ENCODE results near the gene MAPKAPK2. TPM values are rescaled to one million over a fixed set of nuclear protein-coding genes. Genes with fewer than 3 reads are reported as not detected.
A peak's percentile ranks its signal among the peaks of the same experiment; 100 is the strongest.

MAPKAPK2 gene
- total RNA-seq, 1 experiment from 2014 or later: 51.1 TPM

- H3K4me2 ChIP-seq (ENCODE audit: low read length): peak overlapping the region; percentile 14; the same call in 1 of the 2 replicates
- peaks cover 18% of the 10 kb centered on the region; the same call in 1 of the 2 replicates for H3K27me3 ChIP-seq (ENCODE audit: insufficient read depth, low read length)
- H3K79me2 ChIP-seq (ENCODE audit: insufficient read depth, low read length): no peaks in the 10 kb centered on the region
- CTCF ChIA-PET: interaction anchor here (0.6 to 6.8 kb wide), 24 partner anchors 9 to 320 kb away, joined by 3 to 71 read pairs (median 8); partner anchors contain the start of genes DYRK3, EIF2D and IKBKE
- H2AFZ ChIP-seq (ENCODE audit: low read depth, low read length, poor library complexity, severe bottlenecking): no peak overlapping the region
- H3K4me3 ChIP-seq (replicated peaks in 1 of 2; ENCODE audit: low read depth in 1 of 2, low read length in 2 of 2): no peak overlapping the region
- H3K9me3 ChIP-seq (ENCODE audit: control insufficient read depth in 1 of 2, insufficient read depth in 1 of 2, low read depth in 1 of 2, low read length in 2 of 2): no peaks in the 10 kb centered on the region
- RAD21 ChIA-PET (ENCODE audit: low non-redundant PET in 1 of 2, low total read pairs in 2 of 2, uncharacterized antibody in 2 of 2, unreplicated experiment in 2 of 2): interaction anchor here (0.6 to 2.4 kb wide), 8 partner anchors 29 to 175 kb away, joined by 3 to 11 read pairs (median 5); partner anchors contain the start of genes DYRK3 (in 2 of the 2) and EIF2D (in 1 of the 2)
- no peaks in the 10 kb centered on the region for H3K4me1 ChIP-seq (ENCODE audit: control insufficient read depth in 1 of 2, insufficient read depth in 2 of 2, low read length in 2 of 2)
- POLR2A ChIA-PET: interaction anchor here (1.1 to 2.6 kb wide), 3 partner anchors 29 to 51 kb away, joined by 4 to 11 read pairs (median 5); partner anchors contain the start of genes DYRK3 and EIF2D
- no peaks in the 10 kb centered on the region for H3K36me3 ChIP-seq (ENCODE audit: control insufficient read depth in 1 of 2, insufficient read depth in 2 of 2, low read length in 2 of 2)
- intact Hi-C loops (cut with micrococcal nuclease): loop anchor here (1.0 kb wide), 3 partner anchors 30 to 174 kb away; no protein-coding TSS in a partner anchor
- H3K9ac ChIP-seq (ENCODE audit: low read length): no peak overlapping the region
- ATAC-seq (peak; percentile 88), DNase-seq (ENCODE audit: low read depth, low spot score) (peak; percentile 62)
- no TSS peak for BruUV-seq (replicated peaks)
- no peak for TF ChIP-seq EGR1 (IDR thresholded peaks at IDR 0.05; ENCODE audit: low read depth)
- no peak for TF ChIP-seq MAX (IDR thresholded peaks at IDR 0.05)
- peak; percentile 76 to 91 (median 87) for TF ChIP-seq CTCF (IDR thresholded peaks at IDR 0.05 in 2 of 3, conservative IDR thresholded peaks at IDR 0.05 in 1 of 3; ENCODE audit: borderline replicate concordance in 1 of 3, insufficient read depth in 1 of 3, low read depth in 2 of 3, low read length in 2 of 3)
- TF ChIP-seq RAD21 (IDR thresholded peaks at IDR 0.05; ENCODE audit: low read depth): peak; percentile 87
- no peak for TF ChIP-seq EZH2 (IDR thresholded peaks at IDR 0.05)
- H3K27ac ChIP-seq (ENCODE audit: low read depth, low read length): no peak overlapping the region
- no peaks in the 10 kb centered on the region for H4K20me1 ChIP-seq (ENCODE audit: insufficient read depth)
- no peaks in the 10 kb centered on the region for H3K9me2 ChIP-seq (ENCODE audit: insufficient read depth)
Measured at GRCh38 chr1:206663832-206664652, 20.7 kb upstream of the MAPKAPK2 start.
